ENCODE data around the gene CCND3. TPM values are rescaled to one million over a fixed set of nuclear protein-coding genes. Genes with fewer than 3 reads are reported as not detected.

The CCND3 gene
- total RNA-seq (10 to 100 TPM; 21.1 to 22.8 TPM), polyA plus RNA-seq (ENCODE audit: insufficient read length in 2 of 2) (10 to 100 TPM; 41.6 to 44.0 TPM)
- long read RNA-seq, donor 1, transcript CCND3-203 (5 exons, 2,085 nt) = major isoform, 16 of 66 reads
- long read RNA-seq, donor 1, partial matches to known transcripts = 49 of 66 reads
- long read RNA-seq, donor 1, other reads (novel, unspliced or antisense) = 0 of 66 reads
- long read RNA-seq, donor 2, transcript CCND3-203 (5 exons, 2,085 nt) = major isoform, 8 of 16 reads
- long read RNA-seq, donor 2, partial matches to known transcripts = 5 of 16 reads
- long read RNA-seq, donor 2, other reads (novel, unspliced or antisense) = 0 of 16 reads
- long read RNA-seq, donor 3, transcript CCND3-203 (5 exons, 2,085 nt) = major isoform, 11 of 12 reads
- long read RNA-seq, donor 3, partial matches to known transcripts = 0 of 12 reads
- long read RNA-seq, donor 3, other reads (novel, unspliced or antisense) = 0 of 12 reads
- long read RNA-seq, donor 4, transcript CCND3-202 (5 exons, 2,133 nt) = minor isoform, 10 of 57 reads
- long read RNA-seq, donor 4, transcript CCND3-205 (4 exons, 1,843 nt) = major isoform, 11 of 57 reads
- long read RNA-seq, donor 4, transcript CCND3-203 (5 exons, 2,085 nt) = minor isoform, 7 of 57 reads
- long read RNA-seq, donor 4, partial matches to known transcripts = 24 of 57 reads
- long read RNA-seq, donor 4, other reads (novel, unspliced or antisense) = 0 of 57 reads

DNA sequence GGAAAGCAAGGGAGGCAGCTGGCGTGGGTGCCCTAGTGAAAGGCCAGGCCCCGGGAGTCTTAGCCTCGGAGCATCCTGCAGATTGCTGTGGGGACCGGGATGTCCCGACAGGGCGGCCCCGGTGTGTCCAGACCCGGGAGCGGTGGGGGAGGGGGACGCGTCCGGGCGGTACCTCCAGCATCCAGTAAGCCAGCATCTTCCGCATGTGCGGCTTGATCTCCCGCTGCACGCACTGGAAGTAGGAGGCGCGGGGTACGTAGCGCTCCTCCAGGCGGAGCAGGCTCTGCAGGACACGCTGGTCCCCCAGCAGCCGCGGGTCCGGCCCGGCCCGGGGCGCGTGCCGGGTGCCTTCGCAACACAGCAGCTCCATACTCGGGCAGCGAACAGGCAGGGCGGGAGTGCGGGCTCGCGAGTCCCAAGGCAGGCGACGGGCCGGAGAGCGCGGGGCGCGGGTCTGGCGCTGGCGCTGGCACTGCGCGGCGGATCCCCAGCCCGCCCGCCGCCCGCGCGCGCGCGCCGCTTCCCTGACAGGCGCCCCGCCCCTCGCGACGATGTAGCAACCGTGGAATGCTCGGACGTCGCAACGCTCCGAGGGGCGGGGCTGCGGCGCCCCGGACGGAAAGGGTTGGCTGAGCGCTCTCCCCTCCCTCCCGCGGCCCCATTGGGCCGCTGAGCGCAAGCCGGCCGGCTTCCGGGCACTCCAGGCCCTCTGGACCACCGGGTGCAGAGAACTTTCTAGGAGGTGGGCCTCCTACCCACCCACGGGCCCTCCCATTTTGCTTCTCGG, at the start of gene CCND3:
TSS of gene CCND3 (minus strand) at position 529 of the 787 bp plus-strand sequence. CDS start at position 370, 159 bp downstream.
- Histone ChIP-seq H3K27me3 (ENCODE audit: control insufficient read depth, insufficient read depth, low read length) (no peaks in the 10 kb centered on the region), H3K4me3 (ENCODE audit: low read depth, low read length) (peak within 1 kb of the TSS; percentile 90), H3K36me3 (ENCODE audit: control insufficient read depth, insufficient read depth, low read length) (peaks cover 7% of the 10 kb centered on the region), H3K9me3 (ENCODE audit: control insufficient read depth, insufficient read depth, low read length) (no peaks in the 10 kb centered on the region), H3K27ac (ENCODE audit: low read depth, low read length) (peak within 1 kb of the TSS; percentile 63), H3K4me1 (ENCODE audit: control insufficient read depth, insufficient read depth, low read length) (peaks cover 41% of the 10 kb centered on the region)
- peak; percentile 58 to 97 (median 87) for DNase-seq (ENCODE audit: low read depth in 4 of 6, low spot score in 6 of 6)
- WGBS (ENCODE audit: insufficient coverage) = under 1% methylated on average over 86 of the region's 87 CpGs

DNA sequence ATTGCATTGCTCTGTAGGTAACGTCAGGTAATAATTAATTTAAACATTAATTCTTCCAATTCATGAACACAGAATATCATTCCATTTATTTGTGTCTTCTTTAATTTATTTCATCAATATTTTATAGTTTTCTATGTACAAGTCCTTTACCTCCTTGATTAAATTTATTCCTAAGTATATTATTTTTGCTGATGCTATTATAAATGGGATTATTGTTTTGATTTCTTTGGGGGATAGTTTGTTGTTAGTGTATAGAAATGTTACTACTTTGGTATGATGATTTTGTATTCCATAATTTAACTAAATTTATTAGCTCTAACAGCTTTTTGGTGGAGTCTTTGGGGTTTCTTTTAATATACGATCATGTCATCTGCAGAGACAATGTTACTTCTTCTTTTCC, 44.7 kb upstream of the CCND3 start:
- no CpG with 5 or more reads among the region's 2 CpGs for WGBS (ENCODE audit: insufficient coverage)
- H3K9me3 ChIP-seq (ENCODE audit: control insufficient read depth, insufficient read depth, low read length) = peaks cover 2% of the 10 kb centered on the region
- no peaks in the 10 kb centered on the region for H3K4me1 ChIP-seq (ENCODE audit: control insufficient read depth, insufficient read depth, low read length)
- no peak overlapping the region for H3K27ac ChIP-seq (ENCODE audit: low read depth, low read length)
- H3K27me3 ChIP-seq (ENCODE audit: control insufficient read depth, insufficient read depth, low read length) = no peaks in the 10 kb centered on the region
- H3K4me3 ChIP-seq (ENCODE audit: low read depth, low read length) = no peak overlapping the region
- DNase-seq (ENCODE audit: low read depth in 4 of 6, low spot score in 6 of 6) = no peak
- H3K36me3 ChIP-seq (ENCODE audit: control insufficient read depth, insufficient read depth, low read length) = no peaks in the 10 kb centered on the region

DNA sequence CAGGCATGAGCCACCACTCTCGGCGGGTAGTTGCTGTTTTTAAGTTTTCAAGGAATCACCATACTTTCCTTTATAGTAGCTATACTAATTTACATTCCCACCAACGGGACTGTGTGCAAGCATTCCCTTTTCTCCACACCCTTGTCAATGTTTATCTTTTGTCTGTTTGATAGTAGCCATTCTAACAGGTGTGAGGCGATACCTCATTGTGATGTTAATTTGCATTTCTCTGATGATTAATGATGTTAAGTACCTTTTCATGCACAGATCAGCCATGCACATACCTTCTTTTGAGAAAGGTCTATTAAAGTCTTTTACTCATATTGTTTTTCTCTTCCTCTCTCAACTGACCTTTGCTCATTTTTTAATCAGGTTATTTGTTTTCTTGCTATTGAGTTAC, 43.0 kb upstream of the CCND3 start:
- H3K27me3 ChIP-seq (ENCODE audit: control insufficient read depth, insufficient read depth, low read length) = no peaks in the 10 kb centered on the region
- no peak overlapping the region for H3K27ac ChIP-seq (ENCODE audit: low read depth, low read length)
- H3K36me3 ChIP-seq (ENCODE audit: control insufficient read depth, insufficient read depth, low read length) = no peaks in the 10 kb centered on the region
- H3K4me1 ChIP-seq (ENCODE audit: control insufficient read depth, insufficient read depth, low read length) = no peaks in the 10 kb centered on the region
- no peaks in the 10 kb centered on the region for H3K9me3 ChIP-seq (ENCODE audit: control insufficient read depth, insufficient read depth, low read length)
- H3K4me3 ChIP-seq (ENCODE audit: low read depth, low read length) = no peak overlapping the region
- DNase-seq (ENCODE audit: low read depth in 4 of 6, low spot score in 6 of 6) = no peak
- no CpG with 5 or more reads among the region's 4 CpGs for WGBS (ENCODE audit: insufficient coverage)

DNA sequence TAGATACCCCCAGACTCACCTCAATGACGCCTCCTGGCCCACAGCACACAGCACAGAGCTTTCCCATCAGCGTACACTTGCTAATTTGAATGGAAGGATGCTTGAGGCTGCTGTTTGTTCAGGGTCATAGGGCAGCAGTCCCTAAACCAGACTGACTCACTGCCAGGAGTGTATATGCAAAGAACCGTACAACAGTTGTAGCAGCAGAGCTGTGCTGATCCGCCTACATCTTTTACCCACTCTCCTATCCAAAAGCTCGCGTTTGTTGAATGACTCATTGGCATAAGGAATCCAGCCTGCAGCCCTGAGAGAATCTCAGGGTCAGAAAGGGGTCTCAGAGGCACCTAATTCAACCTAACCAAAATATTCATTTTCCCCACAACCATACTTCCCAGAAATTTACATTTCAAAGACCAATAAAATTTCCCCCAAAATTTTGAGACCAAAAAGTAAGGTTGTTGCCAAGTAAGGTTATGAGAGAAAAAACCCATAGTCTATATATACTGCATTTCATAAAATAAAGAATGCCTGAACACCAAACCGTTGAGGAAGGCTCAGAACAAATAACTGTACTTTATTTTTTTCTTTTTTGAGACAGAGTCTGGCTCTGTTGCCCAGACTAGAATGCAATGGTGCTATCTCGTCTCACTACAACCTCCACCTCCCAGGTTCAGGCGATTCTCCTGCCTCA, 35.3 kb upstream of the CCND3 start:
- H3K9me3 ChIP-seq (ENCODE audit: control insufficient read depth, insufficient read depth, low read length) = no peaks in the 10 kb centered on the region
- H3K4me3 ChIP-seq (ENCODE audit: low read depth, low read length) = no peak overlapping the region
- no peaks in the 10 kb centered on the region for H3K36me3 ChIP-seq (ENCODE audit: control insufficient read depth, insufficient read depth, low read length)
- 72% methylated on average over 4 of the region's 9 CpGs for WGBS (ENCODE audit: insufficient coverage)
- H3K4me1 ChIP-seq (ENCODE audit: control insufficient read depth, insufficient read depth, low read length) = no peaks in the 10 kb centered on the region
- H3K27me3 ChIP-seq (ENCODE audit: control insufficient read depth, insufficient read depth, low read length) = no peaks in the 10 kb centered on the region
- DNase-seq (ENCODE audit: low read depth in 4 of 6, low spot score in 6 of 6) = no peak
- no peak overlapping the region for H3K27ac ChIP-seq (ENCODE audit: low read depth, low read length)

DNA sequence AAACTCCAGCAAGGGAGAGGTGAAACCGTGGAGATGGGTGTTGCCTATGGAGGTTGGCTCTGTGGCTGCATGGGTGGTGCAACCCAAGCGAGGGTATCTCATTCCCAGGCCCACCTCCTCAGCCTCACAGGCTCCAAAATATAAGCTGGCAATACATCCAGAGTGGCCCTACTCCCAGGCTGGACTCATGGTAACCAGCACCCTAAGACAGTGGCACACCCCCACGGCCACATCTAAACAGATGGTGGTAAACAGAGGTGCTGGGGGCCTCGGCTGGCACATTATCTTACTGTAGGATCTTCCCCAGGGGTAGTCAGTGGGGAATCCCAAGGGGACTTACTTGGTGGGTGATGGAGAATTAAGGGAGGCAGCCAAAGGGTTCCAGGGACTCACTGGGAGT, 33.7 kb upstream of the CCND3 start:
- 86% methylated on average over 2 of the region's 4 CpGs for WGBS (ENCODE audit: insufficient coverage)
- no peaks in the 10 kb centered on the region for H3K27me3 ChIP-seq (ENCODE audit: control insufficient read depth, insufficient read depth, low read length)
- no peak overlapping the region for H3K4me3 ChIP-seq (ENCODE audit: low read depth, low read length)
- no peaks in the 10 kb centered on the region for H3K9me3 ChIP-seq (ENCODE audit: control insufficient read depth, insufficient read depth, low read length)
- DNase-seq (ENCODE audit: low read depth in 4 of 6, low spot score in 6 of 6) = no peak
- no peak overlapping the region for H3K27ac ChIP-seq (ENCODE audit: low read depth, low read length)
- no peaks in the 10 kb centered on the region for H3K4me1 ChIP-seq (ENCODE audit: control insufficient read depth, insufficient read depth, low read length)
- no peaks in the 10 kb centered on the region for H3K36me3 ChIP-seq (ENCODE audit: control insufficient read depth, insufficient read depth, low read length)

DNA sequence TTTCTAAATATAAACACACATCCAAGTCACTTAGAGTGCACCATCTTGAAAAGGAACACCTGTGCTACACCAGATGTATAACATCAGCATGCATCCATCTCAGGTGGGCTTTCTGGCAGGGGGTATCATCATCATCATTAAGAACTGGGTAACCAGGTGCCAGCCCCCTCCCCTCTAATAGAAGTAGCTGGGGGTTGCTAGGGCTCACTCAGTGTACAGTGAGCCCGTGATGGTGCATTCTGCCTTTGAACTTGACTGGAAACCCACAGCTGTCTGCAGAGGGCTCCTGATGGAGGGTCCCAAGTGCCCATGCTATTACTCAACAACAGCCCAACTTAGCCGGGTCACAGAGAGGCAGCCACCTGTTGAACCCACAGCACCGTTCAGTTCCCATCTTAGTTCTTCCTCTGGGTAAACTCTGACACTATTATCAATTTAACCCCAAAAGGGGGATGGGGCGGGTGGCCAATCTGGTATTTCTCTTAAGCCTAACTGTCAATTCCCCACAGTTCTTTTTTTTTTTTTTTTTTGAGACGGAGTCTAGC, 32.7 kb upstream of the CCND3 start:
- no peaks in the 10 kb centered on the region for H3K36me3 ChIP-seq (ENCODE audit: control insufficient read depth, insufficient read depth, low read length)
- no peaks in the 10 kb centered on the region for H3K27me3 ChIP-seq (ENCODE audit: control insufficient read depth, insufficient read depth, low read length)
- H3K27ac ChIP-seq (ENCODE audit: low read depth, low read length) = no peak overlapping the region
- no peaks in the 10 kb centered on the region for H3K4me1 ChIP-seq (ENCODE audit: control insufficient read depth, insufficient read depth, low read length)
- no peak overlapping the region for H3K4me3 ChIP-seq (ENCODE audit: low read depth, low read length)
- no peaks in the 10 kb centered on the region for H3K9me3 ChIP-seq (ENCODE audit: control insufficient read depth, insufficient read depth, low read length)
- no peak for DNase-seq (ENCODE audit: low read depth in 4 of 6, low spot score in 6 of 6)
- WGBS (ENCODE audit: insufficient coverage) = 87% methylated on average over 3 of the region's 5 CpGs

DNA sequence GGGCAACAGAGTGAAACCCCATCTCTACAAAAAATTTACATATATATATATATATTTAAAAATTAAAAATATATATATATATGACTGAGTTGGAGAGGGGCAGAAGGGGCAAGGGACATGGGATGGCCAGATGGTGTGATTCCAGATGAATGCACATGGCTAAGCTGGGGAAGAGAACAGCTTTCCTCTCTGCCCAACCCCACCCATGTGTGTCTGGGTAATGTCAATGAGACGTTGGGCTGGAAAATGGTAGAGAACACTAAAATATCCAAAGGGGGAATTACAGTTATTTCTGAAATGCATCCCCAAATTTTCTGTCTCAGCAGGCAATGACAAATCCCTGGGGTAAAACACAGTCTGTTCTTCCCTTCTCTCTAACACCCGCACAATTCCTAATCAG, 31.2 kb upstream of the CCND3 start:
- DNase-seq (ENCODE audit: low read depth in 4 of 6, low spot score in 6 of 6) = no peak
- Histone ChIP-seq H3K27me3 (ENCODE audit: control insufficient read depth, insufficient read depth, low read length) (no peaks in the 10 kb centered on the region), H3K9me3 (ENCODE audit: control insufficient read depth, insufficient read depth, low read length) (no peaks in the 10 kb centered on the region), H3K27ac (ENCODE audit: low read depth, low read length) (no peak overlapping the region), H3K4me3 (ENCODE audit: low read depth, low read length) (no peak overlapping the region), H3K36me3 (ENCODE audit: control insufficient read depth, insufficient read depth, low read length) (no peaks in the 10 kb centered on the region), H3K4me1 (ENCODE audit: control insufficient read depth, insufficient read depth, low read length) (no peaks in the 10 kb centered on the region)
- WGBS (ENCODE audit: insufficient coverage) = 100% methylated on average over 1 of the region's 2 CpGs

DNA sequence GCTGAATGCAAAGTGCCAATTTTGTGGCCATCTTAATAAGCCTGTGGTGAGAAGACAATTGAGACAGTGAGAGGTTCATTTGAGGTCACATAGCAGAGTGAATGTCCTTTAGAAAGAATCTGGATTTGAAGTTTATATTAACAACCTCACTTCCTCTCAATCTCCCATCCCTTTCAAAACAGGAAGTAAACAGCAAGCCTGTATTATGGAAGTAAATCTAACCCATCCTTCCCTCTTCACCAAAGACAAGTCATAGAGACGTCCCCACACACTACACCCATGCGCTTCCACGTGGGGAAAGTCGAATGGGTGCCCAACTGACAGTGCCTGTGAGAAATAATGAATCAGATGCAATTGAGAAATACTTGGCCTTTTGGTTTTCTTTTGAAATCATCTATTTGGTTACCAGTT, 28.8 kb upstream of the CCND3 start:
- WGBS (ENCODE audit: insufficient coverage) = no CpG with 5 or more reads among the region's 4 CpGs
- H3K27ac ChIP-seq (ENCODE audit: low read depth, low read length) = no peak overlapping the region
- DNase-seq (ENCODE audit: low read depth in 4 of 6, low spot score in 6 of 6) = no peak

More for the DNA sequence above, 28.8 kb upstream of the CCND3 start:
- H3K4me1 ChIP-seq (ENCODE audit: control insufficient read depth, insufficient read depth, low read length) = no peaks in the 10 kb centered on the region
- no peaks in the 10 kb centered on the region for H3K36me3 ChIP-seq (ENCODE audit: control insufficient read depth, insufficient read depth, low read length)
- H3K4me3 ChIP-seq (ENCODE audit: low read depth, low read length) = no peak overlapping the region
- H3K9me3 ChIP-seq (ENCODE audit: control insufficient read depth, insufficient read depth, low read length) = no peaks in the 10 kb centered on the region
- no peaks in the 10 kb centered on the region for H3K27me3 ChIP-seq (ENCODE audit: control insufficient read depth, insufficient read depth, low read length)
